ENCODE data around the gene OLFML1.

Gene OLFML1

GRCh38 chr11:7508087-7508486 lies 22.8 kb downstream of the OLFML1 start:
- DNase-seq (ENCODE audit: insufficient read length, low spot score) (no peak), FAIRE-seq (no peak)
- no peak for TF ChIP-seq CTCF (IDR thresholded peaks at IDR 0.05; ENCODE audit: insufficient read depth, missing control alignments)

- no peak for FAIRE-seq
- DNase-seq (ENCODE audit: insufficient read length, low spot score), result no peak
- TF ChIP-seq CTCF (IDR thresholded peaks at IDR 0.05; ENCODE audit: insufficient read depth, missing control alignments), result no peak
Measured at GRCh38 chr11:7509966-7510365, 24.7 kb downstream of the OLFML1 start.

- DNase-seq (ENCODE audit: insufficient read length, low spot score) (no peak), FAIRE-seq (no peak)
- no peak for TF ChIP-seq CTCF (IDR thresholded peaks at IDR 0.05; ENCODE audit: insufficient read depth, missing control alignments)
Measured at GRCh38 chr11:7511401-7511800, 26.1 kb downstream of the OLFML1 start.

GRCh38 chr11:7512525-7513233 lies 27.4 kb downstream of the OLFML1 start:
- FAIRE-seq (no peak), DNase-seq (ENCODE audit: insufficient read length, low spot score) (no peak)
- no peak for TF ChIP-seq CTCF (IDR thresholded peaks at IDR 0.05; ENCODE audit: insufficient read depth, missing control alignments)

- peak; percentile 56 for TF ChIP-seq CTCF (IDR thresholded peaks at IDR 0.05; ENCODE audit: insufficient read depth, missing control alignments)
Measured at GRCh38 chr11:7513234-7514098, 28.2 kb downstream of the OLFML1 start, which contains the start of gene PPFIBP2. TSS of gene PPFIBP2 (plus strand) at chr11:7513999. CDS start at chr11:7549476, 35,477 bp downstream.

GRCh38 chr11:7514099-7514591 lies 28.8 kb downstream of the OLFML1 start:
- no peak for FAIRE-seq
- no peak for TF ChIP-seq CTCF (IDR thresholded peaks at IDR 0.05; ENCODE audit: insufficient read depth, missing control alignments)
- no peak for DNase-seq (ENCODE audit: insufficient read length, low spot score)

More at GRCh38 chr11:7513234-7514098, 28.2 kb downstream of the OLFML1 start, which contains the start of gene PPFIBP2:
- FAIRE-seq, result no peak
- peak; percentile 56 for DNase-seq (ENCODE audit: insufficient read length, low spot score)

All from D721Med (cell line).